ENCODE results near the gene ANKH.

DNA sequence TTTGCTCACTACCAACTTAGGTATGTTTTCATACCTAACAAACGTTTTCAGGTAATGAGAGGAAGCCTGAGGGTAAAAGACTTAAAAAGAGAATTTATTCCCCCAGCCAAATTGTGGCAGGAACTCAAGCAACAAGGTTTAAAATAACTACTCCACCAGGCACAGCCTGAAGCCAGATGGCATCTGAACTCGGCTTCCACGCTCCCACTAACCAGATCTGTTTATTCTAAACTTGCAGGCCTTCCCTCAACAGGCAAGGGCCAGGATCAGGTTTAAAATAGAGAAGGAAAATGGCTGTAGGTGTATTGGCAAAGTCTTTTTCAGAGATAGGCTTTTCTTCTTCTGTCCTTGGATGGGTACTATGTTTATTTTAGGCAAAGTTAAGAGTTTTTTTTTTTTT lies 117.6 kb downstream of the ANKH start:
- TF ChIP-seq, protein P1, sequence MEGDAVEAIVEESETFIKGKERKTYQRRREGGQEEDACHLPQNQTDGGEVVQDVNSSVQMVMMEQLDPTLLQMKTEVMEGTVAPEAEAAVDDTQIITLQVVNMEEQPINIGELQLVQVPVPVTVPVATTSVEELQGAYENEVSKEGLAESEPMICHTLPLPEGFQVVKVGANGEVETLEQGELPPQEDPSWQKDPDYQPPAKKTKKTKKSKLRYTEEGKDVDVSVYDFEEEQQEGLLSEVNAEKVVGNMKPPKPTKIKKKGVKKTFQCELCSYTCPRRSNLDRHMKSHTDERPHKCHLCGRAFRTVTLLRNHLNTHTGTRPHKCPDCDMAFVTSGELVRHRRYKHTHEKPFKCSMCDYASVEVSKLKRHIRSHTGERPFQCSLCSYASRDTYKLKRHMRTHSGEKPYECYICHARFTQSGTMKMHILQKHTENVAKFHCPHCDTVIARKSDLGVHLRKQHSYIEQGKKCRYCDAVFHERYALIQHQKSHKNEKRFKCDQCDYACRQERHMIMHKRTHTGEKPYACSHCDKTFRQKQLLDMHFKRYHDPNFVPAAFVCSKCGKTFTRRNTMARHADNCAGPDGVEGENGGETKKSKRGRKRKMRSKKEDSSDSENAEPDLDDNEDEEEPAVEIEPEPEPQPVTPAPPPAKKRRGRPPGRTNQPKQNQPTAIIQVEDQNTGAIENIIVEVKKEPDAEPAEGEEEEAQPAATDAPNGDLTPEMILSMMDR (IDR thresholded peaks at IDR 0.05), result no peak
- TF ChIP-seq POLR2AphosphoS5 (IDR thresholded peaks at IDR 0.05) (no peak), POLR2A (IDR thresholded peaks at IDR 0.05) (no peak)

Measured in prostate gland (tissue), 2 donors.